ENCODE measurements around the gene ANO2. TPM values are rescaled to one million over a fixed set of nuclear protein-coding genes. Genes with fewer than 3 reads are reported as not detected.
A peak's percentile ranks its signal among the peaks of the same experiment; 100 is the strongest.

ANO2 gene
- 1 to 10 TPM; 2.4 to 5.1 (median 3.8) TPM for polyA plus RNA-seq (ENCODE audit: insufficient read length in 10 of 10)
- long read RNA-seq, donor 1: 0 reads
- long read RNA-seq, donor 2: 0 reads
- long read RNA-seq, donor 3: 0 reads
- long read RNA-seq, donor 4: 0 reads
- long read RNA-seq, donor 5: 0 reads
- long read RNA-seq, donor 6: 0 reads
- long read RNA-seq, donor 7: 0 reads
- long read RNA-seq, donor 8: 0 reads
- long read RNA-seq, donor 9: 0 reads

DNA sequence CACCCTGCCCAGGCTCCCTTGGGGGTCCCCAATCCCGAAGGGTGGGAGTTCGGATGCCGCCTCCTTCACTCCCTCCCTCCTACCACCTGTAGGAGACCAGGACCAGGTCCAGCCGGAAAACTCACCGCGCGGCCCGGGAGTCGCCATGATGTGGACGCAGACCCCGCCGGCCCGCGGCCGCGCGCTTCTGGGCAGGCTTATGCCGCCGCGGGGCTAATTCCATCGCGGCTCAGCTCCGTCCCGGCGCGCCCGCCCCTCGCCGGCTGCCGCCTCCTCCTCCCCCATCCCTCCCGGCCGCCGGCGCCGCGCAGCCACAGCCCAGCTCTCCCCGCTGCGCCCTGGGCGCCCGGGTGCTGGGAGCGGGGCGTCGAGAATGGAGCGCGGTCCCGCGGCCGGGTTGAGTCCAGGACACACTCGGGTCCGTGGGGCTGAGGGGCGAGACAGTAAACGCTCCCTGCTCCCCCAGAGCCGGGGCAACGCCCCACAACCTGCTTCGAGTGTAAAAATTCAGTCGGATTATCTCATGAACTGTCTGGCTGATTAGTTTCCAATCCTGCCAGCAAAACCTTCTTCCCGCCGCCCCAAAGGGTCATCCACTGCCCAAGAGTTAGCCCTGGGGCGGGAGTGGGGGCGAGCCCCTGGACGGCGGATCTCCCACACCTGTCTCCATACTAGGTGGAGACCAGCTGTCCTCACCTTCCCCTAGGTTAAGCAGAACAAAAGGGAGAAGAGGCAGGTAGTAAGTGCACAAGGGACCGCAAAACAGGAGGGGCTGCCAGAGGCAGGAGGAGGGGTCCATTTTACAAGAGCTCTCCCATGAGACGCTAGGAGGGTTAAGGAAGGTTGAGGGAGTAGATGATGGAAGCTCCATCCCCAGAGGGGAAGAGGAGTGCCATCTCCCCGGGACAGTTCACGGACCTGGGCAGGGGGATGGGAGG lies at the start of gene ANO2:
ANO2 (minus strand) TSS at position 189 of the 938 bp plus-strand sequence; CDS start at position 147, 42 bp downstream.
- peak; percentile 6 to 63 (median 23) for DNase-seq

DNA sequence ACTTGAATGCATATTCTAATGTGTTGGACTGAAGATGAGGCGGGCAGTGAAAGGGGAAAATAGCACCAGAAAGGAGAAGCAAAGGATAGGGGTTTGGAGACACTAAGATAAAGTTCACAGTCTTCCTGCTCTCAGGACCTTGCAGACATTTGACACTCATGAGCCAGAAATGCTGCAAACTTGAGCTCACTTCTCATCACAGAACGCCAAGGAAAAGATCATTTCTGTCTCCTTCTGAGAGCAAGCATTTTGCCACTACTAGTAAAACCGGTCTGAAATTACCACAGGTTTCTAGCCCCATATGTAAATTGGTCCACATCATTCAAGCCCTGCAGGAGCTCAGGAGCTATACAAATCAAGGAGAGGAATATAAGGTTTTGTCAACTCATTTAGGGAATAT lies 44.6 kb upstream of the ANO2 start:
- no peak for DNase-seq

DNA sequence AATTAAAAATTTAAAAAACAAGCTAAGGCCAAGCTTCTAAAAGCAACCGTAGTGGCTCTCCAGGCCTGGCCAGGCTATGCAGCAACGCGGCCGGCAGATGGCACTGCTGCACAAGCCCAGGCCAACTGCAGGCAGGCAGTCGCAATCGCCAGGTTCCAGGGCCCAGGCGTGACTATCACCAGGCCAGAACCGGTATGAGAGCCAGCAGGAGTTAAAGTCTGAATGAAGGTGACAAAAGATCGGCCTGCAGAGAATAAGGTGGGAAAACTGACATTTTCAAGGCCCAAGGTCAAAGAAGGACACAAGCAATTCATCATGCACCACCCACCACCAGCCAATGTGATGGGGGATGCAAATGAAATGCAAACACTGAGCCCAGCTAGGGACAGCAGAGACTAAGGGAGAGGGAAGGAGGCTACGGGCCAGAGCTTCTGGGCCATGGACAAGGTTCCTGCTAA lies 43.6 kb upstream of the ANO2 start:
- peak; percentile 47 to 85 (median 75) for DNase-seq

DNA sequence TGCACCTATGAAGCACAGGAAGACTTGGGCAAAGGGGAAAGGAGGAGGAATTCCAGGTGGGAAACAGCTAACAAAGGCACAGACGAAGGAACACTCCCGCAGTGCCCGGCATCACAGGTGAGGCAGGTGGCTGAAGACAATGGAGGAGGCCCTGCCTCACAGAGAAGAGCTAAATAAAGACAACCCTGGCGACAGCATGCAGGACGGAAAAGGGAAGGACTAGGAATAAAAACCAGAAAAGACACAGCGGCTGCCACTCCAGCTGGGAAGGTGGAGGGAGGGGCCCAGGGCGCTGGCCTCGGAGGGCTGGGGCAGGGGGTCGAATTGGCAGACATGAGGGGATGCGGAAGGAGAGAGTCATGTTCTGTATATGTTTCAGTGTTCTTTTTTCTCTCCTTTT lies 43.0 kb upstream of the ANO2 start:
- DNase-seq: no peak

DNA sequence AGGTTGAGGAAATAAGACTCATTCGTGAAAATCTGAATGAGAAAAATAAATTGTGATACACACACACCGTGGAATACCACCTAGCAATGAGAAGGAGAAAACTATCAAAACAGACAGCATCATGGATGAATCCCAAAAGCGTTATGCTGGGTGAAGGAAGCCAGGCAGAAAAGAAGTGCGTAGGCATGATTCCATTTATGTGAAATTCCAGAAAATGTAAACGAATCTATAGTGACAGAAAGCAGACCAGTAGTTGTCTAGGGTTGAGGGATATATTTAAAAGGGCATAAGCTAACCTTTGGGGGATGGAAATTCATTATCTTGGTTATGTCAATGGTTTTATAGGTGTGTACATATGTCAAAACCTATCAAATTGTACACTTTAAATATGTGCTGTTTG lies 42.5 kb upstream of the ANO2 start:
- DNase-seq: no peak

DNA sequence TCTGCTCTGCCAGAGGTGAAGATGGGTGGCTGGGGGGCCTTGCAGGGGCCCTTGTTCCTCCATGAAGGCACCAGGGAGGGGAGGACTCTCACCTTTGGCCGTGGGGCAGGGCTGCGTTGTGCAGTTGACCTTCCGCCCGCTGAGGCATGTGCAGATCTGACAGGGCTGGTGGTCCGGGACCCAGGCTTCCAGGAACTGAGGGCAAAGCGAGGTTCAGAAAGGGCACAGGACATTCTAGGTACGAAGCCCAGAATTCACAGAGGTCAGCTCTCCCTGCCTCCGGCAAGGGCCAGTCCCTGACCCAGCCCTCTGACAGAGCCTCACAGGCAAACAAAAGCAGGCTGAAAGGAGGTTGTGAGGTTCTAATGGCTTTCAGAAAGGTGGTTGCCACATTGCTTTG lies 40.4 kb upstream of the ANO2 start:
- DNase-seq: no peak

DNA sequence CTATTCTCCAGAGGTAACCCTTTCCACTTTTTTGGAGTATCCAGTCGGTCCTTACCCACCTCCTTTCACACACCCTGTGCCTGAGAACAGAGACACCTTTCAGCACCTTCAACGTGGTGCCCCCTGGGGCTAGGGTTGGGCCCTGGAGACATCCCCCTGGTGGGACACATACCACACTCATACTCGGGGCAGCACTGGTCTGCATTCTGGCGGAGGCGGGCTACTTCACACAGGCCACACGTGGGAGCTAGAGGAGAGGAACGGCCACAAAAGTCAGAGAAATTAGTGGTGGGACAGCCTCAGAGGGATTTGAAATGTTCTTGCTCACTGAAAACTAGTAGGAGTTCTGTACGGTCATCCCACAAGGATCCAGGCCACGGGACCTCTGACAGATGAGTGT lies 39.8 kb upstream of the ANO2 start:
- no peak for DNase-seq

DNA sequence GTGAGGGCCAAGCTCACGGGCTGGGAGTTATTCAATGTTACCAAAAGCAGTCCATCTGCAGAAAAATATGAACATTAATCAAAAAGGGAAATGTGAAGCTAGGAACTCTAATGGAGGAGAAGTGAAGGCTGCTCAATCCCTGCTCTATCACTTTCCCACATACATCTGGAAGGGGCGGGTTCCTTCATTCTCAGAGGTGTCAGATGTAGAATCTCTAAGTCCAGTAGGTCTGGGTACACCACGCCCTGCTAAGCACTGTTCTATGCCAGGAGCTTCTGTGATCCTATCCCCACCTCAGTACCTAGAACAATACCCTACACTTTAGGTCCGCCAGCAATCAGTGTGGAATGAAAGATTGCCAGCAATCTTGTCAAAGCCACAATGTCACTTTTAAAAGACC lies 37.0 kb upstream of the ANO2 start:
- no peak for DNase-seq

DNA sequence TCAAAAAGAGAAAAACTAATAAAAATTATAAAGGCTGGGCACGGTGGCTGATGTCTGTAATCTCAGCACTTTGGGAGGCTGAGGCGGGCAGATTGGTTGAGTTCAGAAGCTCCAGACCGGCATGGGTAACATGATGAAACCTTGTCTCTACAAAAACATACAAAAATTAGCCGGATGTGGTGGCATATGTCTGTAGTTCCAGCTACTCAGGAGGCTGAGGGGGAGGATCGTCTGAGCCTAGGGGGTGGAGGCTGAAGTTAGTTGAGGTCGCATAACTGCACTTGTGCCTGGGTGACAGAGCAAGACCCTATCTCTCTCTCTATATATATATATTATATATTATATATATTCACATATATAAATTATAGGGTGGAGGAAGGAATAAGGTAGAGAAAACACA lies 32.5 kb upstream of the ANO2 start:
- DNase-seq: no peak

DNA sequence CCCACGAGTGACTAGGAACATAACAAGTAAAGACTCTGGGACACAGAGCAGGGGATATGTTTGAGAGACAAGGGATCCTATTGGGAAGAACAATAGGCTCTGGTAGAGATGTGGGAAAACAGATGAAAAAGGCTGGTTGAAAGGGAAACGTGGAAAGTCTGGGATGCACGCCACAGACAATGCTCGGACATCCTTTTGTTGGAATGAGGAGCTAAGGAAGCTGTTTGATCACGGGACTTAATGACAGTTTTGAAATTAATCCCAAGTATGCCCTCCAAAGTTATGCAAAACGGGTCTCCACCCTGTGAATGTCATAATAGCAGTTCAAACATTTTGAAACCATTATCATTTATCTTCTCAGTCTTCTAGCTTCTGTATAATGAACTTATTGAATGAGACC lies 31.7 kb upstream of the ANO2 start:
- DNase-seq: no peak

DNA sequence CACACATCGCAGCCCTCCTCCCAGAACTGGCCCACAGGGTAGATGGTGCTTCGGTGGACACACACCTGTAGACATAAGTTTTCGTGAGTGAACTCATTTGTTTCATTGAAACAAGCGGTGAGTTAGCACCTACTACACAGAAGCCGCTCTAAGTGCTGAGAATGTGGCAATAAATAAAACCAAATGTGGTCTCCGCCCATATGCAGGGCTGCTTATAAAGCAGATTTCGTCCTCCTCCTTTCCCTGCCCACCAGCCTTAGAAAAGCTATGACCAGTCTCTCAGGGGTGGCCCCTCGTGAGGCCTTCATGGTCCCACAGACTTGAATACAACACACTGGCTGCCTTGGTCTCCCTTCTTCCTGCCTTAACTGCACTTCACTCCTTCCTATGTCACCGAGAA lies 31.1 kb upstream of the ANO2 start:
- no peak for DNase-seq

DNA sequence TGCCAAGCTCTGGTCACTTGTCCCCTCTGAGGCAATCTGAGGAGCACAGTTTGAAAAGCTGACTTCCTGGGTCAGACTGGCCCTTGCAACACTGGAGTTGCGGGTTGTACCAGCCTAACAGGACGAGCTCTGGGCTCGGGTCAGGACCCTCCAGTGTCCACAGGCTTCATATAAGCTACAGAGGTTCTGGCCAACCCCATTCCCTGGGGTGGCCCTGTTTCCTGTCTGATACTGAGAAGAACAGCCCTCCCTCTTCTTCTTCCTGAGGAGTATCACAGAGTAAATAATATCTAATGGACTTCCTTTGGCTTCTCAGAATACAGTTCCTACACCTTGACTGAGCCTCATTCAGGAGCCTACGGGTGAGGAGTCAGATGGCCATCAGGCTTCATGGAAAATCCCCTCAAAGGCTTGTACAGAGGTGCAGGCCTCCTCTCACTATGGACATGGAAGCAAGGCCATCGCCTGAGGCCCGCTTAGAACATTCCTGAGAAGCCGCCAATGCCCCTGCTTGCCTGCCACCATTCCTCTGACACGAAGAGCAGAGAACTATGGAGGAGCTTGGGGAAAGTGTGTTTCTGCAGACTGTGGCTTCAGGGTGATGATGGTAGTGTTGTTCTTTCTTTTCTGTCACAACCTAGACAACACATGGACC lies 28.5 kb upstream of the ANO2 start:
- no peak for DNase-seq

DNA sequence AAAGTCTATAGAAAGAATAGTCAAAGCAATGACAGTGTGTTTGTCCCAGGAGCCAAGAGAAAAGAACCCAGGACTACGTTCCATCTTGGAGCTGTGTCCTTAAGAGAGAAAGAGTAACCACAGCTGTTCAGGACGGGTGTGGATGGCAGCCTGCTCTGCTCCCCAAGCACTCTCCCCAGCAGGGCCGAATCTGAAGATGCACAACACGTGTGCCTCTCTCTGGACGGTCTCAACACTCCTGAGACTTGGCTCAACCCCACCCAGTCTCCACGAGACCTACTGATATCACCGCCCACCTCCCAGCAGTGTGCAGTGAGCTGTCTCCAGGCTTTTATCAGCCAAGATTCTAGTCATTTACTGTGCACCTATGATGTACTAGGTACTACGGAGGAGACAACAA lies 27.3 kb upstream of the ANO2 start:
- no peak for DNase-seq

DNA sequence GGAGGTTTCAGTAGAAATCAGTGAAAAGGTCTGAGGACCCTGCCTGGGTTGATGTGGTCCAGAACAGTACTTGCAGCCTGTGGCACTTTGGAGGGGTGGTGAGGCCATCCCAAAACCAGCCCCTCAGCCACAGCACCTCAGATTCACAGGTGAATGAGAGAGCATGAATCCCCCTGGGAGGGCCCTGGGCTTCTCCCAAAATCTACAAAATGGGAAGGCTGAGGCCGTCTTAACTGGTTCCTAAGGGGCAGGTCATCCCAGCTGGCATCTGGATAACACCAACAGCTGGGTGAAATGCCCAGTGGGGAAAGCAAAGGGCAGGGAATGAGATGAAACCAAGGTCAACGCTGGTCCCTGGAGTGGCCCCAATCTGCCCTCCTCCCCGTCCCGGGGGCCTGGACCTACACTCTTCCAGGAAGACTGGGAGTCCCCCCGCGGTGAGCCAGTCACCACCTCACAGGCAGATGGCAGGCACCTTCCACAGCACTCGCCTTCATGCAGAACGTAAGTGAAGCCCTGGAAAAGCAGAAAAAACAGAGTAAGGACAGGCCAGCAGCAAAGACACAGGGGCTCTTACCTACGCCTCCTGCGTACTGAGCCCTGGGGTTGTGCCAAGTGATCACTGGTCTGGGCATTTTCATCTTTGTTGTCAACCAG lies 26.3 kb upstream of the ANO2 start:
- no peak for DNase-seq

DNA sequence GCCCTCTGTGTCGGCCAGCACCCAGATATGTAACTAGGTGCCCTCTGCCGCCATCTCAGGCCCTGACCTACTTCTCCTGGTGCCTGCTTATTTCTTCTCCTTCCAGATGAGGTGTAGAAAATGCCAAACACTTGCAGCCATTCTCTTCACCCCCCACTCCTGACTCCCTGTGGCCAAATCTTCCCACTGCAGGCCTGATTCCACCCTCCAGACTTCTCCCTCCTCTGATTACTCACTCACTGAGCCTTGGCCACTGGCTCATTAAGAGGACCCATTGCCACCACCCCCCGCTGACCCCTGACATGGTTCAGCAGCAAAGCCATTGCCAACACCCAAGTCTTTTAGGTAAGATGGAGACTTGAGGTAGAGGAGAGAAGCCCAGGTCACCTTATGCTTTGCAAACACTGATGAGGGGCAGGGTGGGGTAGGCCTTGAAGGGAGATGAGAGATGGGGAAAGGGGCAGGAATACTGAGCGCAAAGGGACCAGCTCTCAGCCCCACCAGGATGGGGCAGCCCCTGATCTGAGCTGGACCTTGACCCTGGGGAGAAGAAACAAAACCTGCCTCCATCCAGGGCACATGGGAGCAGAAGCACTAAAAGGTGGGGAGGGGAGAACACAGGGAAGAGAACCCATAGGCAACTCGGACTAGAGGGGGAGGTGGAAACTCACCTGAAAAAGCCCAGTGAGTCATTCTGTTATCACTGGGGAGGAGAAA lies 25.1 kb upstream of the ANO2 start:
- DNase-seq: no peak

DNA sequence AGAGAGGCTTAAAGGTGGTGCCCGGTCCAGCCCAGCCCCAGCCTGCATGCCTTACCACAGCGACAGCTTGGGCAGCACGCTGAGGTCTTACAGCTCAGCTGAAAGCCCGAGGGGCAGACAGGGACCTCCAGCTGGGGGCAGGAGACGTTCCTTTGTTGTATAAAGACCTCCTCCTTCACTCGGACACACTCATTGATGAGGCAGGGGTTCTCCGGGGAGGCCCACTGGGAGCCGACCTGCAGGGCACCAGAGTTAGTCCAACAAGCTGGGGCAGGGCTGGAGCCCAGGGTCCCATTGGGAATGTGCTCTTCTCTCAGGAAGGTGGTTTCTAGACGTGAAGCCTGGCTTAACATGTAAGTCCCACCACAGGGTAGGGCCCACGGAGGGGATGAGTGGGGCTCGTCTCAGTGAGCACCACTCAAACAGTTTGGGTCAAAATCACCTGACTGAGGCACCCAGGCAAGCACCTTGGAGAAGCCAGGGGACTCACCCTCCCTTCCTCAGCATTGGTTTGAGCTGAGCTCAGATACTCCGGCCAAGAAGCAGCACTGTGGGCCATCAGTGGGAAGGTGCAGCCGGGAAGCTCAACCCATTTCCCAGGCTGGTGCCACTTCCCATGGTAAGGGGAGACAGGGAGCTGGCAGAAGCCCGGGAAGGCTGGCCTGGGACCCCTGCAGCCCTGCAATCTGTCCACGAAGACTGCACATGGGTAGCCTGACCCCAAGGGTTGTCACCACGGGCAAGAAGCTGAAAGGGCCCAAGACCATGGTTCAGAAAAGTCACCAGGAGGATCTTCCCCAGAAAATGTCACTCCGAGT lies 24.3 kb upstream of the ANO2 start:
- DNase-seq: no peak

DNA sequence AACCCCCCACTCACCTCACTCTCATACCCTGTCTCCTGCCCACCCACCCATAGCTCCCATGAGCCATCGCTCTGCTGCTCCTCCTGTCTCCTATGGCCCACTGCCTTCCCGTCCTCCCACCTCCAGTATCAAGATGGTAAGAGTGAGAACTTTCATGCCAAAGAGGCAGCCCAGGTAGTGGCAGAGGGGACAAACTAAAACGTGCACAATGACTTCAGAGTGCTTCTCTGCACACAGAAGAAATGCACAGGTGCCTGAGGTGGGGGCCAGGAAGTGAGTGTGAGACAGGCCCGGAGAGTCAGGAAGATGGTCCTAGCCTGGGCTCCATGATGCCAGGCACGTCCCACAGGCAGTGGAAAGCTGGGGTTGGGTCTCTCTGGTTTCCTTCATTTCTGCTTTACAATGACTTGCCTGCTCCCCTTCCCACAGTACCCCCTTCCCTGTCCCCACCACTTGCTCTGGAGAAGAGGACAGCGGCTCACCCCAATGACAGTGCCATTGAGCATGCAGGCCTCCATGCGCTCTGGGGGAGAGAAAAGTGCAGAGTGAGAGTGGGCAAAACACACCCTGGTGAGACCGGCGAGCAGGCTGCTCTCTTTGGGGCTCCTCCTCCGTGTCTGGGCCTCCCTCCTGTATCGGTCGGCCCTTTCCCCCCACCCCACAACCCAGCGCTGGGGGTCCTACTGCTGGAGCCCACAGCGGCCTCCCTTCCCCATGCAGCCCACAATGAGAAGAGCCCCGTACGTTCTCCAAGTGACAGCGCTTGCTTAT lies 22.8 kb upstream of the ANO2 start:
- DNase-seq: no peak

DNA sequence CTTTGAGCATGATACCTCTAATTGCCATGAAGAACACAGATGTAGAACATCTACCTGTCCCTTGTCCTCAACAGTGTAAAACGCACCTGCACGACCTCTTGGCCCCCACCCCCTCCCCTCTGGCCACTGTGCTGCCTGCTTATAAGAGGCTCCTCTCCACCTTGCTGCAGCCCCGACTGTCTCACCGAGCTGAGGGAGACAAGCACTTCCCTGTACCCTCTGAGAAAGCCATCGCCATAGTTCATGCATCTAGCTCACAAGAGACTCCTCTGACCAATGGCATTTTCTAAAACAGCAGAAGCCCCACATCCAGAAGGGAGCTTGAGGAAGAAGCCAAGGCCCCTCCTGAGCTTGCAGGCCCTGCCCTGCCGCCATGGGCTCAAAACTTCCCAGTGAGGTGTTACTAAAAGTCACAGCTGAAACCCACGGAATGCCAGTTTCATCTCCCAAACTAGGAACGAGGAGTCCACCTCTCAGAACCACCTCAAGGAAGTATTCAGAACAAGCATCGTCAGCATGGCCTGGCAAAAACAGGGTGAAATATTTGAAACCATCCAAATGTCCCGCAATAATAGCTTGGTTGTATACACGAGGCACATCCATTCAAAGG lies 21.5 kb upstream of the ANO2 start:
- DNase-seq: no peak

DNA sequence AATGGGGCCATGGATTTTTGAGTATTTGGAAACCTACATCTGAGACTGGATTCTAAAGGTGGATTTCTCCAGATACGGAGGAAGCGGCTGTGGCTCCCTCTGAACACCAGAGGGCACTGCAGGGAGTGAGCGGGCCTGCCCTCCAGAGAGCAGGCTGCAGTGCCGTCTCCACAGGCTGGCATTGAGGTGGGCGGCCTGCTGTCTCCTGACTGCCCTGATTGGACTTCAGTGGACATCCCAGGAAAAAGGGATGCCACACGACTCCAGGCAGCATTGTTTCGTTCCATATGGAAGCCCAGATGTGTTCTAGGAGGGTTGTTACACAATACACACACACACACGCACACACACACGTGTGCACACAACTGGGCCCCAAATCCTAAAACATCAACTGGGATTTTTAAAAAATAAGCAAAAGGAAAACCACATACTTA lies 20.9 kb upstream of the ANO2 start:
- peak; percentile 6 to 52 (median 27) for DNase-seq

All from muscle of back (tissue), 13 donors.